H9 (cell line): Measurements from ENCODE around the gene ZNF280D. TPM values are rescaled to one million over a fixed set of nuclear protein-coding genes. Genes with fewer than 3 reads are reported as not detected.

Experiments
- DNase-seq: peaks from one replicate; pipeline ENCODE4 v3.0.0-alpha.2; 2017
- H2AFZ ChIP-seq: one replicate; pipeline ENCODE4 v1.6.1; 2013; ENCODE audit warnings: mild to moderate bottlenecking, low read length, control low read depth, moderate library complexity
- H2AK5ac ChIP-seq: 2 replicates; pipeline ENCODE4 v1.6.1; 2013; ENCODE audit warnings: low read length, control low read depth, mixed read lengths; ENCODE audit not compliant: insufficient read length
- H2BK120ac ChIP-seq: one replicate; pipeline ENCODE4 v1.6.1; 2013; ENCODE audit warnings: low read depth, mild to moderate bottlenecking, low read length, control low read depth, inconsistent platforms; ENCODE audit not compliant: poor library complexity, severe bottlenecking
- H2BK12ac ChIP-seq: 2 replicates; pipeline ENCODE4 v1.6.1; 2013; ENCODE audit warnings: low read length, control low read depth, mixed read lengths, low read depth; ENCODE audit not compliant: insufficient read length
- H2BK15ac ChIP-seq: 2 replicates; pipeline ENCODE4 v1.6.1; 2013; ENCODE audit warnings: low read depth, low read length, control low read depth
- H2BK20ac ChIP-seq: one replicate; pipeline ENCODE4 v1.6.1; 2013; ENCODE audit warnings: low read depth, mild to moderate bottlenecking, low read length, control low read depth, inconsistent platforms; ENCODE audit not compliant: poor library complexity, severe bottlenecking
- H2BK5ac ChIP-seq: 2 replicates; pipeline ENCODE4 v1.6.1; 2013; ENCODE audit warnings: low read length, control low read depth, mixed read lengths; ENCODE audit not compliant: insufficient read length
- H3K14ac ChIP-seq: 2 replicates; pipeline ENCODE4 v1.6.1; 2013; ENCODE audit warnings: low read length, control low read depth; ENCODE audit not compliant: insufficient read depth
- H3K18ac ChIP-seq: 2 replicates; pipeline ENCODE4 v1.6.1; 2013; ENCODE audit warnings: low read depth, mild to moderate bottlenecking, mixed read lengths, low read length, control low read depth; ENCODE audit not compliant: insufficient read length
- H3K23ac ChIP-seq: 2 replicates; pipeline ENCODE4 v1.6.1; 2013; ENCODE audit warnings: low read length, control low read depth, mixed read lengths, low read depth; ENCODE audit not compliant: insufficient read length
- H3K23me2 ChIP-seq: 2 replicates; pipeline ENCODE4 v1.6.1; 2013; ENCODE audit warnings: low read depth, mild to moderate bottlenecking, mixed read lengths, low read length, control low read depth; ENCODE audit not compliant: insufficient read length, poor library complexity, severe bottlenecking
- H3K27ac ChIP-seq: 2 replicates; pipeline ENCODE4 v1.5.1; 2013; ENCODE audit warnings: low read length, control low read depth, mixed read lengths, low read depth; ENCODE audit not compliant: insufficient read length
- H3K27me3 ChIP-seq: 2 replicates; pipeline ENCODE4 v1.6.1; 2013; ENCODE audit warnings: low read length, control low read depth, inconsistent platforms; ENCODE audit not compliant: insufficient read depth
- H3K4ac ChIP-seq: 2 replicates; pipeline ENCODE4 v1.6.1; 2013; ENCODE audit warnings: low read depth, mild to moderate bottlenecking, control low read depth, inconsistent platforms, low read length, moderate library complexity
- H3K4me1 ChIP-seq: 2 replicates; pipeline ENCODE4 v1.6.1; 2013; ENCODE audit warnings: low read length, control low read depth, inconsistent platforms; ENCODE audit not compliant: insufficient read depth
- H3K4me2 ChIP-seq: 2 replicates; pipeline ENCODE4 v1.6.1; 2013; ENCODE audit warnings: low read length, control low read depth, mixed read lengths; ENCODE audit not compliant: insufficient read length, insufficient read depth
- H3K56ac ChIP-seq: 2 replicates; pipeline ENCODE4 v1.6.1; 2013; ENCODE audit warnings: low read depth, mild to moderate bottlenecking, mixed read lengths, low read length, control low read depth; ENCODE audit not compliant: insufficient read length
- H3K79me1 ChIP-seq: 2 replicates; pipeline ENCODE4 v1.6.1; 2013; ENCODE audit warnings: low read depth, mild to moderate bottlenecking, moderate library complexity, low read length, control low read depth, inconsistent platforms; ENCODE audit not compliant: insufficient read depth, poor library complexity, severe bottlenecking
- H3K79me2 ChIP-seq: 2 replicates; pipeline ENCODE4 v1.6.1; 2013; ENCODE audit warnings: low read length, control low read depth, inconsistent platforms; ENCODE audit not compliant: insufficient read depth
- H3K9ac ChIP-seq: 2 replicates; pipeline ENCODE4 v1.6.1; 2013; ENCODE audit warnings: low read length, control low read depth, mixed read lengths; ENCODE audit not compliant: insufficient read length; ENCODE audit errors: extremely low read depth
- H3K9me3 ChIP-seq: one replicate; pipeline ENCODE4 v1.6.1; 2013; ENCODE audit warnings: low read depth, low read length, inconsistent platforms; ENCODE audit not compliant: control insufficient read depth
- H3T11ph ChIP-seq: one replicate; pipeline ENCODE4 v1.6.1; 2013; ENCODE audit warnings: mild to moderate bottlenecking, low read length, control low read depth, inconsistent platforms
- H4K20me1 ChIP-seq: one replicate; pipeline ENCODE4 v1.6.1; 2013; ENCODE audit not compliant: control insufficient read depth, insufficient read length, insufficient read depth
- H4K5ac ChIP-seq: 2 replicates; pipeline ENCODE4 v1.6.1; 2013; ENCODE audit warnings: low read depth, mild to moderate bottlenecking, mixed read lengths, low read length, control low read depth; ENCODE audit not compliant: insufficient read length
- H4K8ac ChIP-seq: replicated peaks from 2 replicates; pipeline ENCODE4 v1.6.1; 2013; ENCODE audit warnings: low read length, control low read depth, mixed read lengths, low read depth; ENCODE audit not compliant: insufficient read length
- H4K91ac ChIP-seq: 2 replicates; pipeline ENCODE4 v1.6.1; 2013; ENCODE audit warnings: low read depth, mild to moderate bottlenecking, moderate library complexity, mixed read lengths, low read length, control low read depth; ENCODE audit not compliant: insufficient read length
- H3K27ac Mint-ChIP-seq, 3 experiments: 2 replicates in 2 of 3; 3 replicates in 1 of 3; pipeline ENCODE4 v1.8.0; 2020 to 2021; ENCODE audit warnings: mixed read lengths in 3 of 3, mild to moderate bottlenecking in 1 of 3, moderate library complexity in 1 of 3
- H3K27me3 Mint-ChIP-seq: 2 replicates; pipeline ENCODE4 v1.8.0; 2021; ENCODE audit warnings: low read depth, mild to moderate bottlenecking, moderate library complexity, mixed read lengths
- H3K36me3 Mint-ChIP-seq, 3 experiments: 2 replicates in 2 of 3; 3 replicates in 1 of 3; pipeline ENCODE4 v1.8.0; 2020 to 2021; ENCODE audit warnings: low read depth in 3 of 3, mixed read lengths in 3 of 3; ENCODE audit not compliant: insufficient read depth in 1 of 3
- H3K4me1 Mint-ChIP-seq, 2 experiments: 2 replicates each; pipeline ENCODE4 v1.8.0; 2020; ENCODE audit warnings: mixed read lengths in 2 of 2
- H3K4me3 Mint-ChIP-seq, 2 experiments: 2 replicates in 1 of 2; 3 replicates in 1 of 2; pipeline ENCODE4 v1.8.0; 2020 to 2021; ENCODE audit warnings: mild to moderate bottlenecking in 2 of 2, mixed read lengths in 2 of 2, moderate library complexity in 1 of 2
- H3K9me3 Mint-ChIP-seq, 2 experiments: 2 replicates in 1 of 2; 3 replicates in 1 of 2; pipeline ENCODE4 v1.8.0; 2020; ENCODE audit warnings: mild to moderate bottlenecking in 2 of 2, mixed read lengths in 2 of 2, moderate library complexity in 1 of 2
- CTCF ChIP-seq: fragments of 200-600 bp; sonication (generic); conservative IDR thresholded peaks from 3 replicates; pipeline ENCODE4 v1.8.0; 2021; ENCODE audit warnings: antibody characterized with exemption, mild to moderate bottlenecking
- WGBS: extraction: QIAGEN DNeasy Blood & Tissue Kit; methylation state at CpG from one replicate; pipeline ENCODE4 v1.1.7; 2013; ENCODE audit warnings: missing lambda C conversion rate, low lambda C conversion rate, mixed read lengths; ENCODE audit not compliant: insufficient read length; ENCODE audit errors: extremely low coverage; 5-methylcytosine and 5-hydroxymethylcytosine counted together
- total RNA-seq: library from RNA; stranded (reverse); gene quantifications from 2 replicates; pipeline ENCODE4 v1.2.1, GENCODE V29; 2021

The ZNF280D gene
- total RNA-seq, 1 experiment from 2014 or later, result 5.7 TPM

GRCh38 chr15:56631765-56632164 lies 101.5 kb downstream of the ZNF280D start:
- H3K4me3 Mint-ChIP-seq, result no peak overlapping the region
- Histone ChIP-seq H3K9ac (no peak overlapping the region), H3K56ac (no peak overlapping the region), H2BK20ac (no peak overlapping the region), H4K8ac (no peak overlapping the region), H2BK120ac (no peak overlapping the region), H2AK5ac (no peak overlapping the region), H3K27me3 (no peaks in the 10 kb centered on the region), H3K23me2 (no peaks in the 10 kb centered on the region), H3K4me2 (no peak overlapping the region), H4K91ac (no peak overlapping the region), H2BK15ac (no peak overlapping the region), H3K4me1 (no peaks in the 10 kb centered on the region), H3K27ac (no peak overlapping the region), H3T11ph (no peak overlapping the region), H4K5ac (no peak overlapping the region), H3K4ac (no peak overlapping the region), H3K23ac (no peak overlapping the region), H2BK12ac (no peak overlapping the region), H2BK5ac (no peak overlapping the region), H3K79me1 (no peaks in the 10 kb centered on the region), H2AFZ (no peak overlapping the region), H3K9me3 (no peaks in the 10 kb centered on the region), H3K14ac (no peak overlapping the region), H3K79me2 (no peaks in the 10 kb centered on the region), H4K20me1 (no peaks in the 10 kb centered on the region), H3K18ac (no peak overlapping the region)
- no peaks in the 10 kb centered on the region for H3K4me1 Mint-ChIP-seq
- no peak for DNase-seq
- no CpG with 5 or more reads among the region's 3 CpGs for WGBS
- no peak overlapping the region for H3K27ac Mint-ChIP-seq
- no peak for TF ChIP-seq CTCF
- no peaks in the 10 kb centered on the region for H3K9me3 Mint-ChIP-seq
- H3K36me3 Mint-ChIP-seq, result no peaks in the 10 kb centered on the region
- no peaks in the 10 kb centered on the region for H3K27me3 Mint-ChIP-seq
